ENCODE measurements around the gene CEP164.

CEP164 gene

GRCh38 chr11:117421476-117421875, 93.8 kb downstream of the CEP164 start:
- FAIRE-seq (no peak), DNase-seq (ENCODE audit: insufficient read length, low spot score) (no peak)
- no peak for TF ChIP-seq POLR2A (IDR thresholded peaks at IDR 0.05; ENCODE audit: low read depth, low read length)

GRCh38 chr11:117423046-117423575, 95.5 kb downstream of the CEP164 start:
- no peak for TF ChIP-seq TAF1 (IDR thresholded peaks at IDR 0.05; ENCODE audit: low read depth, low read length)
- no peak for TF ChIP-seq POU2F2 (IDR thresholded peaks at IDR 0.05; ENCODE audit: low read depth, low read length)
- DNase-seq (ENCODE audit: insufficient read length, low spot score): no peak
- no peak for FAIRE-seq

- no peak for FAIRE-seq
- DNase-seq (ENCODE audit: insufficient read length, low spot score): no peak
- TF ChIP-seq POLR2AphosphoS5 (IDR thresholded peaks at IDR 0.05; ENCODE audit: low read depth, low read length) (no peak), SPI1 (IDR thresholded peaks at IDR 0.05; ENCODE audit: low read depth, low read length) (no peak), POU2F2 (IDR thresholded peaks at IDR 0.05; ENCODE audit: low read depth, low read length) (no peak), PAX5 (IDR thresholded peaks at IDR 0.05; ENCODE audit: insufficient read depth, low read length, severe bottlenecking) (no peak), TAF1 (IDR thresholded peaks at IDR 0.05; ENCODE audit: low read depth, low read length) (no peak), POLR2A (IDR thresholded peaks at IDR 0.05; ENCODE audit: low read depth, low read length) (no peak)
These were observed 97.1 kb downstream of the CEP164 start for GRCh38 chr11:117424781-117425180.

- FAIRE-seq: no peak
- no peak for DNase-seq (ENCODE audit: insufficient read length, low spot score)
- no peak for TF ChIP-seq SPI1 (IDR thresholded peaks at IDR 0.05; ENCODE audit: low read depth, low read length)
- no peak for TF ChIP-seq POLR2AphosphoS5 (IDR thresholded peaks at IDR 0.05; ENCODE audit: low read depth, low read length)
- TF ChIP-seq POU2F2 (IDR thresholded peaks at IDR 0.05; ENCODE audit: low read depth, low read length): no peak
- no peak for TF ChIP-seq PAX5 (IDR thresholded peaks at IDR 0.05; ENCODE audit: insufficient read depth, low read length, severe bottlenecking)
- TF ChIP-seq POLR2A (IDR thresholded peaks at IDR 0.05; ENCODE audit: low read depth, low read length): no peak
- no peak for TF ChIP-seq TAF1 (IDR thresholded peaks at IDR 0.05; ENCODE audit: low read depth, low read length)
These were observed 98.1 kb downstream of the CEP164 start for GRCh38 chr11:117425679-117426296.

- TF ChIP-seq TAF1 (IDR thresholded peaks at IDR 0.05; ENCODE audit: low read depth, low read length): no peak
- TF ChIP-seq POU2F2 (IDR thresholded peaks at IDR 0.05; ENCODE audit: low read depth, low read length): no peak
- TF ChIP-seq POLR2AphosphoS5 (IDR thresholded peaks at IDR 0.05; ENCODE audit: low read depth, low read length): no peak
- no peak for TF ChIP-seq POLR2A (IDR thresholded peaks at IDR 0.05; ENCODE audit: low read depth, low read length)
- TF ChIP-seq SPI1 (IDR thresholded peaks at IDR 0.05; ENCODE audit: low read depth, low read length): no peak
- no peak for TF ChIP-seq PAX5 (IDR thresholded peaks at IDR 0.05; ENCODE audit: insufficient read depth, low read length, severe bottlenecking)
- FAIRE-seq (peak; percentile 86), DNase-seq (ENCODE audit: insufficient read length, low spot score) (peak; percentile 82)
These were observed 98.6 kb downstream of the CEP164 start for GRCh38 chr11:117426297-117426685.

- DNase-seq (ENCODE audit: insufficient read length, low spot score) (no peak), FAIRE-seq (no peak)
- no peak for TF ChIP-seq SPI1 (IDR thresholded peaks at IDR 0.05; ENCODE audit: low read depth, low read length)
- no peak for TF ChIP-seq TAF1 (IDR thresholded peaks at IDR 0.05; ENCODE audit: low read depth, low read length)
- no peak for TF ChIP-seq POU2F2 (IDR thresholded peaks at IDR 0.05; ENCODE audit: low read depth, low read length)
- TF ChIP-seq PAX5 (IDR thresholded peaks at IDR 0.05; ENCODE audit: insufficient read depth, low read length, severe bottlenecking): no peak
- no peak for TF ChIP-seq POLR2A (IDR thresholded peaks at IDR 0.05; ENCODE audit: low read depth, low read length)
- TF ChIP-seq POLR2AphosphoS5 (IDR thresholded peaks at IDR 0.05; ENCODE audit: low read depth, low read length): no peak
These were observed 99.3 kb downstream of the CEP164 start for GRCh38 chr11:117426941-117427340.

GRCh38 chr11:117427356-117427874, 99.8 kb downstream of the CEP164 start:
- FAIRE-seq (no peak), DNase-seq (ENCODE audit: insufficient read length, low spot score) (no peak)
- TF ChIP-seq PAX5 (IDR thresholded peaks at IDR 0.05; ENCODE audit: insufficient read depth, low read length, severe bottlenecking): no peak

- TF ChIP-seq PAX5 (IDR thresholded peaks at IDR 0.05; ENCODE audit: insufficient read depth, low read length, severe bottlenecking) (no peak), POLR2AphosphoS5 (IDR thresholded peaks at IDR 0.05; ENCODE audit: low read depth, low read length) (no peak), SPI1 (IDR thresholded peaks at IDR 0.05; ENCODE audit: low read depth, low read length) (no peak), POU2F2 (IDR thresholded peaks at IDR 0.05; ENCODE audit: low read depth, low read length) (no peak), TAF1 (IDR thresholded peaks at IDR 0.05; ENCODE audit: low read depth, low read length) (no peak), POLR2A (IDR thresholded peaks at IDR 0.05; ENCODE audit: low read depth, low read length) (no peak)
- DNase-seq (ENCODE audit: insufficient read length, low spot score) (no peak), FAIRE-seq (no peak)
These were observed 100.7 kb downstream of the CEP164 start for GRCh38 chr11:117428186-117428855.

GRCh38 chr11:117428856-117429229, 101.2 kb downstream of the CEP164 start:
- no peak for FAIRE-seq
- no peak for DNase-seq (ENCODE audit: insufficient read length, low spot score)
- TF ChIP-seq PAX5 (IDR thresholded peaks at IDR 0.05; ENCODE audit: insufficient read depth, low read length, severe bottlenecking) (no peak), POU2F2 (IDR thresholded peaks at IDR 0.05; ENCODE audit: low read depth, low read length) (no peak), POLR2AphosphoS5 (IDR thresholded peaks at IDR 0.05; ENCODE audit: low read depth, low read length) (no peak), TAF1 (IDR thresholded peaks at IDR 0.05; ENCODE audit: low read depth, low read length) (no peak), SPI1 (IDR thresholded peaks at IDR 0.05; ENCODE audit: low read depth, low read length) (no peak), POLR2A (IDR thresholded peaks at IDR 0.05; ENCODE audit: low read depth, low read length) (no peak)

- TF ChIP-seq POLR2AphosphoS5 (IDR thresholded peaks at IDR 0.05; ENCODE audit: low read depth, low read length) (no peak), POLR2A (IDR thresholded peaks at IDR 0.05; ENCODE audit: low read depth, low read length) (no peak), POU2F2 (IDR thresholded peaks at IDR 0.05; ENCODE audit: low read depth, low read length) (no peak), TAF1 (IDR thresholded peaks at IDR 0.05; ENCODE audit: low read depth, low read length) (no peak), PAX5 (IDR thresholded peaks at IDR 0.05; ENCODE audit: insufficient read depth, low read length, severe bottlenecking) (no peak), SPI1 (IDR thresholded peaks at IDR 0.05; ENCODE audit: low read depth, low read length) (no peak)
- DNase-seq (ENCODE audit: insufficient read length, low spot score) (no peak), FAIRE-seq (no peak)
These were observed 102.8 kb downstream of the CEP164 start for GRCh38 chr11:117430293-117430955.

Data from GM12891 (cell line).